ENCODE data around the gene FAM168A.

FAM168A gene

GRCh38 chr11:73528483-73529203 is 69.3 kb downstream of the FAM168A start:
- no peaks in the 10 kb centered on the region for H3K27me3 ChIP-seq (replicated peaks; ENCODE audit: control insufficient read depth, insufficient read depth, low read length)
- no peak for DNase-seq (ENCODE audit: extremely low read depth, insufficient read length)
- no peak overlapping the region for H3K4me3 ChIP-seq (replicated peaks; ENCODE audit: low read depth, low read length)
- no peak for TF ChIP-seq CTCF (IDR thresholded peaks at IDR 0.05; ENCODE audit: insufficient read depth, low read length, poor library complexity, severe bottlenecking)
- no peaks in the 10 kb centered on the region for H3K36me3 ChIP-seq (ENCODE audit: control insufficient read depth, insufficient read depth, low read length)

- TF ChIP-seq CTCF (IDR thresholded peaks at IDR 0.05; ENCODE audit: insufficient read depth, low read length, poor library complexity, severe bottlenecking): no peak
- no peak for DNase-seq (ENCODE audit: extremely low read depth, insufficient read length)
- H3K36me3 ChIP-seq (ENCODE audit: control insufficient read depth, insufficient read depth, low read length): no peaks in the 10 kb centered on the region
These were observed 69.9 kb downstream of the FAM168A start for GRCh38 chr11:73528013-73528412.

GRCh38 chr11:73525611-73526010 is 72.3 kb downstream of the FAM168A start:
- DNase-seq (ENCODE audit: extremely low read depth, insufficient read length): no peak
- Histone ChIP-seq H3K27me3 (replicated peaks; ENCODE audit: control insufficient read depth, insufficient read depth, low read length) (no peaks in the 10 kb centered on the region), H3K36me3 (ENCODE audit: control insufficient read depth, insufficient read depth, low read length) (no peaks in the 10 kb centered on the region), H3K4me3 (replicated peaks; ENCODE audit: low read depth, low read length) (no peak overlapping the region)
- no peak for TF ChIP-seq CTCF (IDR thresholded peaks at IDR 0.05; ENCODE audit: insufficient read depth, low read length, poor library complexity, severe bottlenecking)

More at GRCh38 chr11:73528013-73528412, 69.9 kb downstream of the FAM168A start:
- no peak overlapping the region for H3K4me3 ChIP-seq (replicated peaks; ENCODE audit: low read depth, low read length)
- no peaks in the 10 kb centered on the region for H3K27me3 ChIP-seq (replicated peaks; ENCODE audit: control insufficient read depth, insufficient read depth, low read length)

GRCh38 chr11:73524774-73525173 is 73.1 kb downstream of the FAM168A start:
- no peak for TF ChIP-seq CTCF (IDR thresholded peaks at IDR 0.05; ENCODE audit: insufficient read depth, low read length, poor library complexity, severe bottlenecking)
- Histone ChIP-seq H3K36me3 (ENCODE audit: control insufficient read depth, insufficient read depth, low read length) (no peaks in the 10 kb centered on the region), H3K4me3 (replicated peaks; ENCODE audit: low read depth, low read length) (no peak overlapping the region), H3K27me3 (replicated peaks; ENCODE audit: control insufficient read depth, insufficient read depth, low read length) (no peaks in the 10 kb centered on the region)
- DNase-seq (ENCODE audit: extremely low read depth, insufficient read length): no peak

GRCh38 chr11:73521621-73522020 is 76.3 kb downstream of the FAM168A start:
- no peak for TF ChIP-seq CTCF (IDR thresholded peaks at IDR 0.05; ENCODE audit: insufficient read depth, low read length, poor library complexity, severe bottlenecking)
- no peaks in the 10 kb centered on the region for H3K27me3 ChIP-seq (replicated peaks; ENCODE audit: control insufficient read depth, insufficient read depth, low read length)
- DNase-seq (ENCODE audit: extremely low read depth, insufficient read length): no peak
- no peaks in the 10 kb centered on the region for H3K36me3 ChIP-seq (ENCODE audit: control insufficient read depth, insufficient read depth, low read length)
- H3K4me3 ChIP-seq (replicated peaks; ENCODE audit: low read depth, low read length): no peak overlapping the region

All from GM06990 (cell line).